Stomach (tissue), 9 donors: Measurements from ENCODE around the gene L3MBTL4. TPM values are rescaled to one million over a fixed set of nuclear protein-coding genes. Genes with fewer than 3 reads are reported as not detected.

Source experiments
- DNase-seq, 2 donors: peaks; one replicate each; pipeline versions ENCODE4 v3.0.0 to v3.0.0-alpha.2; 2013 to 2019
- H3K27ac ChIP-seq, 5 donors: fragments of 200-600 bp in 4 of 5; sonication (generic) in 4 of 5; one replicate each; pipeline ENCODE4 v1.5.1; 2013 to 2019; ENCODE audit warnings: mild to moderate bottlenecking in 1 of 5, moderate library complexity in 1 of 5
- H3K27me3 ChIP-seq, 3 donors: fragments of 200-600 bp; sonication (generic); one replicate each; pipeline ENCODE4 v1.5.1; 2017 to 2019; ENCODE audit warnings: mixed run types in 1 of 3
- H3K36me3 ChIP-seq, 4 donors: fragments of 200-600 bp; sonication (generic); 1 replicate in 3 of 4; 2 replicates in 1 of 4; pipeline ENCODE4 v1.5.1; 2016 to 2019
- H3K4me1 ChIP-seq, 4 donors: fragments of 200-600 bp; sonication (generic); one replicate each; pipeline ENCODE4 v1.5.1; 2016 to 2019
- H3K4me3 ChIP-seq, 4 donors: fragments of 200-600 bp; sonication (generic) in 3 of 4; one replicate each; pipeline ENCODE4 v1.5.1; 2016 to 2019; ENCODE audit warnings: mild to moderate bottlenecking in 1 of 4
- H3K9me3 ChIP-seq, 4 donors: fragments of 200-600 bp; sonication (generic); one replicate each; pipeline ENCODE4 v1.5.1; 2016 to 2019
- CTCF ChIP-seq, 7 experiments: fragments of 450-650 bp in 4 of 7; fragments of 200-600 bp in 3 of 7; sonication (generic) in 3 of 7; IDR thresholded peaks; one replicate each; pipeline ENCODE4 v1.5.1; 2016 to 2019; ENCODE audit warnings: antibody characterized with exemption in 7 of 7, control low read depth in 2 of 7, mild to moderate bottlenecking in 1 of 7
- EP300 ChIP-seq: sonication (generic); formaldehyde crosslinking; IDR thresholded peaks from one replicate; pipeline ENCODE4 v1.6.1; 2017; ENCODE audit warnings: antibody characterized with exemption
- POLR2A ChIP-seq, 4 donors: fragments of 450-650 bp; IDR thresholded peaks; one replicate each; pipeline ENCODE4 v1.6.1; 2016; ENCODE audit warnings: antibody characterized with exemption in 4 of 4, control low read depth in 2 of 4, mild to moderate bottlenecking in 1 of 4, moderate library complexity in 1 of 4
- POLR2AphosphoS5 ChIP-seq, 3 donors: sonication (generic); formaldehyde crosslinking; IDR thresholded peaks; one replicate each; pipeline ENCODE4 v1.6.1; 2016; ENCODE audit warnings: antibody characterized with exemption in 3 of 3
- WGBS, 5 donors: extraction: QIAGEN DNeasy Blood & Tissue Kit in 3 of 5; methylation state at CpG; one replicate each; pipeline versions ENCODE4 v1.1.5 to v1.1.7; 2013 to 2018; 5-methylcytosine and 5-hydroxymethylcytosine counted together
- intact Hi-C: fragments of 100-400 bp; cut with DNase I; formaldehyde crosslinking; loops from one replicate; pipeline ENCODE4 v1.15.1; 2023; ENCODE audit warnings: low total_unique reads
- polyA plus RNA-seq, 3 donors: library from polyadenylated mRNA; stranded (reverse); fragments of 200-250 nt; gene quantifications; one replicate each; pipeline ENCODE4 v1.2.3, GENCODE V29; 2013
- total RNA-seq, 5 donors: library from RNA; depleted of rRNA; stranded (reverse); fragments of >200 nt; gene quantifications; one replicate each; pipeline versions ENCODE4 v1.1.0 to v1.2.3, GENCODE V29; 2014 to 2016
- donor health status: healthy with polysubstance abuse.
- donor health status: Bipolar disorder and iron deficiency.
- donor health status: healthy.

Gene L3MBTL4
- total and polyA plus RNA-seq, 8 donors = 1.9 to 23.3 (median 7.6) TPM

- TF ChIP-seq EP300 (no peak), CTCF (IDR thresholded peaks at IDR 0.05) (no peak), POLR2AphosphoS5 (IDR thresholded peaks at IDR 0.05) (no peak), POLR2A (IDR thresholded peaks at IDR 0.05) (no peak)
- no peak for DNase-seq
- WGBS, 5 donors = 79 to 97% (median 82%) methylated on average over 2 of the region's 2 CpGs
- Histone ChIP-seq H3K4me3 (no peak overlapping the region), H3K27me3 (no peaks in the 10 kb centered on the region), H3K27ac (no peak overlapping the region), H3K4me1 (no peaks in the 10 kb centered on the region), H3K36me3 (peaks cover 0 to 18% (median 7%) of the 10 kb centered on the region in 4 donors), H3K9me3 (no peaks in the 10 kb centered on the region)
- intact Hi-C loops = no loop called here
Observed at GRCh38 chr18:6310714-6311113, 104.0 kb downstream of the L3MBTL4 start.

- H3K9me3 ChIP-seq = no peaks in the 10 kb centered on the region
- 74 to 86% (median 79%) methylated on average over 2 of the region's 2 CpGs for WGBS, 5 donors
- no peaks in the 10 kb centered on the region for H3K27me3 ChIP-seq
- no peaks in the 10 kb centered on the region for H3K4me1 ChIP-seq
- no peak overlapping the region for H3K4me3 ChIP-seq
- no peak for DNase-seq
- TF ChIP-seq CTCF (IDR thresholded peaks at IDR 0.05) = no peak
- no peak for TF ChIP-seq POLR2A (IDR thresholded peaks at IDR 0.05)
- TF ChIP-seq POLR2AphosphoS5 (IDR thresholded peaks at IDR 0.05) = no peak
- no peak for TF ChIP-seq EP300
- H3K27ac ChIP-seq = no peak overlapping the region
- H3K36me3 ChIP-seq = peaks cover 0 to 9% (median 0%) of the 10 kb centered on the region in 4 donors
- intact Hi-C loops = no loop called here
Observed at GRCh38 chr18:6297875-6298274, 116.8 kb downstream of the L3MBTL4 start.

GRCh38 chr18:6294148-6294784 lies 120.4 kb downstream of the L3MBTL4 start:
- H3K27ac ChIP-seq = peak overlapping the region in 2 of 5 donors; percentile 2 to 24

GRCh38 chr18:6289843-6290242 lies 124.9 kb downstream of the L3MBTL4 start:
- 72 to 85% (median 79%) methylated on average over 4 of the region's 4 CpGs for WGBS, 5 donors
- TF ChIP-seq CTCF (IDR thresholded peaks at IDR 0.05) (no peak), EP300 (no peak), POLR2AphosphoS5 (IDR thresholded peaks at IDR 0.05) (no peak), POLR2A (IDR thresholded peaks at IDR 0.05) (no peak)
- Histone ChIP-seq H3K27me3 (no peaks in the 10 kb centered on the region), H3K4me3 (no peak overlapping the region), H3K4me1 (peaks cover 0 to 4% (median 0%) of the 10 kb centered on the region in 4 donors), H3K36me3 (peaks cover 0 to 3% (median under 1%) of the 10 kb centered on the region in 4 donors), H3K27ac (no peak overlapping the region), H3K9me3 (no peaks in the 10 kb centered on the region)
- intact Hi-C loops = no loop called here
- DNase-seq = no peak

More at GRCh38 chr18:6294148-6294784, 120.4 kb downstream of the L3MBTL4 start:
- Histone ChIP-seq H3K27me3 (no peaks in the 10 kb centered on the region), H3K4me3 (no peak overlapping the region), H3K36me3 (peaks cover 0 to 1% (median 0%) of the 10 kb centered on the region in 4 donors), H3K9me3 (no peaks in the 10 kb centered on the region), H3K4me1 (no peaks in the 10 kb centered on the region)
- WGBS, 5 donors = 46 to 71% (median 64%) methylated on average over 4 of the region's 4 CpGs
- no peak for DNase-seq
- intact Hi-C loops = no loop called here
- TF ChIP-seq EP300 = no peak
- TF ChIP-seq POLR2A (IDR thresholded peaks at IDR 0.05) = no peak
- no peak for TF ChIP-seq CTCF (IDR thresholded peaks at IDR 0.05)
- no peak for TF ChIP-seq POLR2AphosphoS5 (IDR thresholded peaks at IDR 0.05)
